ENCODE data around the gene PLEKHM2. TPM values are rescaled to one million over a fixed set of nuclear protein-coding genes. Genes with fewer than 3 reads are reported as not detected.
A peak's percentile ranks its signal among the peaks of the same experiment; 100 is the strongest.

PLEKHM2 gene
- polyA plus RNA-seq, 1 experiment = 24.4 TPM

GRCh38 chr1:15678578-15678977 lies 5.5 kb upstream of the PLEKHM2 start:
- POLR2A ChIA-PET = interaction anchor here (1.0 kb wide), 1 partner anchor 61 kb away, joined by 7 read pairs; the partner anchor contains the start of gene DDI2
- H3K9me3 ChIP-seq (ENCODE audit: control insufficient read depth, insufficient read depth, low read length) = no peaks in the 10 kb centered on the region
- no peak for TF ChIP-seq CTCF (IDR thresholded peaks at IDR 0.05; ENCODE audit: low read depth, low read length)
- H3K4me3 ChIP-seq (ENCODE audit: low read depth, low read length) = no peak overlapping the region
- CTCF ChIA-PET = no interaction called here
- H3K27ac ChIP-seq (ENCODE audit: low read depth, low read length) = no peak overlapping the region
- H3K27me3 ChIP-seq (ENCODE audit: control insufficient read depth, insufficient read depth, low read length) = no peaks in the 10 kb centered on the region
- peak; percentile 39 for DNase-seq (ENCODE audit: low read depth, low spot score)

- CTCF ChIA-PET = no interaction called here
- no peaks in the 10 kb centered on the region for H3K27me3 ChIP-seq (ENCODE audit: control insufficient read depth, insufficient read depth, low read length)
- POLR2A ChIA-PET = interaction anchor here (0.8 to 1.0 kb wide), 3 partner anchors 29 to 50 kb away, joined by 3 to 4 read pairs (median 4); no protein-coding TSS in a partner anchor
- no peak overlapping the region for H3K4me3 ChIP-seq (ENCODE audit: low read depth, low read length)
- peak; percentile 37 for DNase-seq (ENCODE audit: low read depth, low spot score)
- no peak for TF ChIP-seq CTCF (IDR thresholded peaks at IDR 0.05; ENCODE audit: low read depth, low read length)
- peak overlapping the region; percentile 90 for H3K27ac ChIP-seq (ENCODE audit: low read depth, low read length)
- H3K9me3 ChIP-seq (ENCODE audit: control insufficient read depth, insufficient read depth, low read length) = no peaks in the 10 kb centered on the region; the same call in 1 of the 2 replicates
Observed at GRCh38 chr1:15680131-15680530, 4.0 kb upstream of the PLEKHM2 start.

- peak; percentile 76 for DNase-seq (ENCODE audit: low read depth, low spot score)
- no peaks in the 10 kb centered on the region for H3K27me3 ChIP-seq (ENCODE audit: control insufficient read depth, insufficient read depth, low read length)
- H3K27ac ChIP-seq (ENCODE audit: low read depth, low read length) = peak overlapping the region; percentile 90
- no peaks in the 10 kb centered on the region; the same call in 1 of the 2 replicates for H3K9me3 ChIP-seq (ENCODE audit: control insufficient read depth, insufficient read depth, low read length)
- TF ChIP-seq CTCF (IDR thresholded peaks at IDR 0.05; ENCODE audit: low read depth, low read length) = no peak
- ChIA-PET CTCF (no interaction called here), POLR2A (interaction anchor here (0.8 to 1.3 kb wide), 5 partner anchors 11 to 63 kb away, joined by 3 to 7 read pairs (median 4); no protein-coding TSS in a partner anchor)
- H3K4me3 ChIP-seq (ENCODE audit: low read depth, low read length) = no peak overlapping the region
Observed at GRCh38 chr1:15680561-15681348, 3.4 kb upstream of the PLEKHM2 start.

GRCh38 chr1:15681349-15682292 lies 2.5 kb upstream of the PLEKHM2 start:
- Histone ChIP-seq H3K4me3 (ENCODE audit: low read depth, low read length) (no peak overlapping the region), H3K9me3 (ENCODE audit: control insufficient read depth, insufficient read depth, low read length) (no peaks in the 10 kb centered on the region; the same call in 1 of the 2 replicates), H3K27ac (ENCODE audit: low read depth, low read length) (peak overlapping the region; percentile 66), H3K27me3 (ENCODE audit: control insufficient read depth, insufficient read depth, low read length) (no peaks in the 10 kb centered on the region)
- no peak for TF ChIP-seq CTCF (IDR thresholded peaks at IDR 0.05; ENCODE audit: low read depth, low read length)
- ChIA-PET CTCF (interaction anchor here (0.6 kb wide), 1 partner anchor 27 kb away, joined by 3 read pairs; no protein-coding TSS in a partner anchor), POLR2A (interaction anchor here (0.6 to 1.3 kb wide), 5 partner anchors 10 to 74 kb away, joined by 3 to 7 read pairs (median 4); no protein-coding TSS in a partner anchor)
- no peak for DNase-seq (ENCODE audit: low read depth, low spot score)
